Prostate gland (tissue), 2 donors: ENCODE results near the gene KCNK16. TPM values are rescaled to one million over a fixed set of nuclear protein-coding genes. Genes with fewer than 3 reads are reported as not detected.

Experiments used
- DNase-seq: peaks from one replicate; pipeline ENCODE4 v3.0.0-alpha.2; 2019; ENCODE audit warnings: low spot score
- H3K27ac ChIP-seq, 2 donors: fragments of 200-600 bp; sonication (generic); 2 replicates each; pipeline ENCODE4 v1.5.1; 2017 to 2019
- H3K27me3 ChIP-seq: fragments of 200-600 bp; sonication (generic); replicated peaks from 2 replicates; pipeline ENCODE4 v1.5.1; 2019; ENCODE audit not compliant: insufficient read depth
- H3K36me3 ChIP-seq, 2 donors: fragments of 200-600 bp; sonication (generic); 1 replicate in 1 of 2; 2 replicates in 1 of 2; pipeline versions ENCODE4 v1.5.1 to v1.8.1; 2017 to 2019
- H3K4me1 ChIP-seq: fragments of 200-600 bp; sonication (generic); replicated peaks from 2 replicates; pipeline ENCODE4 v1.5.1; 2019
- H3K4me3 ChIP-seq, 2 donors: fragments of 200-600 bp; sonication (generic); 2 replicates each; pipeline ENCODE4 v1.5.1; 2017 to 2019
- H3K9me3 ChIP-seq: fragments of 200-600 bp; sonication (generic); 2 replicates; pipeline ENCODE4 v1.5.1; 2017
- CTCF ChIP-seq, 4 experiments: fragments of 200-600 bp in 2 of 4; fragments of 450-650 bp in 2 of 4; sonication (generic) in 2 of 4; IDR thresholded peaks; 1 replicate in 3 of 4; 2 replicates in 1 of 4; pipeline ENCODE4 v1.5.1; 2016 to 2019; ENCODE audit warnings: antibody characterized with exemption in 4 of 4, mild to moderate bottlenecking in 2 of 4, moderate library complexity in 2 of 4
- POLR2A ChIP-seq: fragments of 450-650 bp; IDR thresholded peaks from one replicate; pipeline ENCODE4 v1.6.1; 2016; ENCODE audit warnings: antibody characterized with exemption, mild to moderate bottlenecking
- POLR2AphosphoS5 ChIP-seq: sonication (generic); formaldehyde crosslinking; IDR thresholded peaks from one replicate; pipeline ENCODE4 v1.6.1; 2017; ENCODE audit warnings: antibody characterized with exemption
- WGBS: methylation state at CpG from one replicate; pipeline ENCODE4 v1.1.5; 2018; 5-methylcytosine and 5-hydroxymethylcytosine counted together
- intact Hi-C: fragments of 100-400 bp; cut with DNase I; formaldehyde crosslinking; loops from one replicate; pipeline ENCODE4 v1.14.2; 2022
- total RNA-seq, 2 donors: library from RNA; depleted of rRNA; stranded (reverse); fragments of >200 nt; gene quantifications; one replicate each; pipeline ENCODE4 v1.1.0, GENCODE V29; 2016

KCNK16 gene
- total RNA-seq, 2 donors from 2014 or later: not detected

- WGBS: 60% methylated on average over 14 of the region's 14 CpGs
- Histone ChIP-seq H3K4me1 (no peaks in the 10 kb centered on the region), H3K4me3 (no peak overlapping the region), H3K36me3 (no peaks in the 10 kb centered on the region), H3K27me3 (no peaks in the 10 kb centered on the region), H3K9me3 (no peaks in the 10 kb centered on the region), H3K27ac (no peak overlapping the region)
- intact Hi-C loops: no loop called here
- no peak for DNase-seq
- TF ChIP-seq POLR2AphosphoS5 (no peak), CTCF (IDR thresholded peaks at IDR 0.05) (no peak), POLR2A (no peak)
Observed at GRCh38 chr6:39342692-39343395, 20.3 kb upstream of the KCNK16 start.

GRCh38 chr6:39341937-39342336 lies 19.4 kb upstream of the KCNK16 start:
- no peaks in the 10 kb centered on the region for H3K36me3 ChIP-seq
- H3K9me3 ChIP-seq: no peaks in the 10 kb centered on the region
- H3K27me3 ChIP-seq: no peaks in the 10 kb centered on the region
- H3K27ac ChIP-seq: no peak overlapping the region
- 89% methylated on average over 5 of the region's 5 CpGs for WGBS
- H3K4me3 ChIP-seq: no peak overlapping the region
- intact Hi-C loops: no loop called here
- no peak for DNase-seq
- no peaks in the 10 kb centered on the region for H3K4me1 ChIP-seq
- TF ChIP-seq POLR2A (no peak), POLR2AphosphoS5 (no peak), CTCF (IDR thresholded peaks at IDR 0.05) (no peak)

GRCh38 chr6:39341352-39341751 lies 18.9 kb upstream of the KCNK16 start:
- no peaks in the 10 kb centered on the region for H3K9me3 ChIP-seq
- 90% methylated on average over 3 of the region's 3 CpGs for WGBS
- no peaks in the 10 kb centered on the region for H3K4me1 ChIP-seq
- H3K27me3 ChIP-seq: no peaks in the 10 kb centered on the region
- no peak for DNase-seq
- intact Hi-C loops: no loop called here
- no peak overlapping the region for H3K27ac ChIP-seq
- TF ChIP-seq CTCF (IDR thresholded peaks at IDR 0.05) (no peak), POLR2A (no peak), POLR2AphosphoS5 (no peak)
- no peaks in the 10 kb centered on the region for H3K36me3 ChIP-seq
- no peak overlapping the region for H3K4me3 ChIP-seq

- no peak for TF ChIP-seq CTCF (IDR thresholded peaks at IDR 0.05)
- 35% methylated on average over 10 of the region's 10 CpGs for WGBS
- H3K27me3 ChIP-seq: no peaks in the 10 kb centered on the region
- H3K9me3 ChIP-seq: no peaks in the 10 kb centered on the region
- DNase-seq: no peak
- no peaks in the 10 kb centered on the region for H3K36me3 ChIP-seq
- no peaks in the 10 kb centered on the region for H3K4me1 ChIP-seq
- intact Hi-C loops: no loop called here
- no peak overlapping the region for H3K27ac ChIP-seq
- no peak overlapping the region for H3K4me3 ChIP-seq
Observed at GRCh38 chr6:39339868-39340550, 17.5 kb upstream of the KCNK16 start.
